NCI-H2196 treated with DMSO at 0.1 percent for 48 hours (cell line): ENCODE results near the gene RFTN1.

ENCODE experiments used
- DNase-seq: peaks from one replicate; lab custom pipeline; 2025; ENCODE audit not compliant: unreplicated experiment; lab: John Stamatoyannopoulos, UW

The RFTN1 gene, protein sequence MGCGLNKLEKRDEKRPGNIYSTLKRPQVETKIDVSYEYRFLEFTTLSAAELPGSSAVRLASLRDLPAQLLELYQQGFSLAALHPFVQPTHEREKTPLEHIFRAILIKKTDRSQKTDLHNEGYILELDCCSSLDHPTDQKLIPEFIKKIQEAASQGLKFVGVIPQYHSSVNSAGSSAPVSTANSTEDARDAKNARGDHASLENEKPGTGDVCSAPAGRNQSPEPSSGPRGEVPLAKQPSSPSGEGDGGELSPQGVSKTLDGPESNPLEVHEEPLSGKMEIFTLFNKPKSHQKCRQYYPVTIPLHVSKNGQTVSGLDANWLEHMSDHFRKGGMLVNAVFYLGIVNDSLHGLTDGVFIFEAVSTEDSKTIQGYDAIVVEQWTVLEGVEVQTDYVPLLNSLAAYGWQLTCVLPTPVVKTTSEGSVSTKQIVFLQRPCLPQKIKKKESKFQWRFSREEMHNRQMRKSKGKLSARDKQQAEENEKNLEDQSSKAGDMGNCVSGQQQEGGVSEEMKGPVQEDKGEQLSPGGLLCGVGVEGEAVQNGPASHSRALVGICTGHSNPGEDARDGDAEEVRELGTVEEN

GRCh38 chr3:16513141-16514020 is at the start of gene RFTN1:
Gene RFTN1 (minus strand): TSS chr3:16513699. CDS start chr3:16493869, 19,830 bp downstream.
- no peak for DNase-seq

GRCh38 chr3:16559653-16560365 is 46.3 kb upstream of the RFTN1 start:
- no peak for DNase-seq

DNA sequence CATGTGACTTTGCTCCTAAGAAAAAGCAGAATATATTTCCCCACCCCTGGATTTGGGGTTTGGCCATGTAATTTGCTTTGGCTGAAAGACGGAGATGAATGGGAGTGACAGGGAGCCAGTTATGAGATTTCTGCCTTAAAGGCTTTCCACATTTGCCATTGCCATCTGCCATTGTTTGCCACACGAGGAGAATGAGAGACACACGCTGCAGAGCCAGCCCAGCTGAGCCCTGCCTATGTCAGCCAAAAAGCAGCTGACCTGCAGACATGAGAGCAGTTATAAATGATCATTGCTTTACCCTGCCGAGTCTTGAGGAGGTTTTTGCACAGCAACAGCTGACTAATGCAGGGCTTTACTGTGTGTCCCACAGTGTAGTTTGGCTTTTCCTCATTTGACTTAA is 40.6 kb upstream of the RFTN1 start:
- no peak for DNase-seq

DNA sequence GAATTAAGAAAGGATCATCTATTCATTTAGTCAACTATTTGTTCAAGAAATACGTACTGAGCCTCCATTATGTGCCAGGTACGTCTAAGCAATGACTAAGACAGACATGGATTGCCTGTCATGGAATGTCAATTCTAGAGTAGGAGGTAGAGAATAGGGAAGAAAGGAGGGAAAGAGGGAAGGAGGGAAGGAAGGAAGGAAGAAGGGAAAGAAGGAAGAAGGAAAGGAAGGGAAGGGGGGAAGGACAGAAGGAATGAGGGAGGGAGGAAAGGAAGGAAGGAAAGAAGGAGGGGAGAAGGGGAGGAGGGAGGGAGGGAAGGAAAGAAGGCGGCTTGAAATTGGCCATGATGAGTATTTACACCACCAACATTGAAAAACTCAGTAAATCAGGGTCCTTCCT is 39.3 kb upstream of the RFTN1 start:
- no peak for DNase-seq

GRCh38 chr3:16551342-16551976 is 38.0 kb upstream of the RFTN1 start:
- no peak for DNase-seq

GRCh38 chr3:16550676-16551341 is 37.3 kb upstream of the RFTN1 start:
- DNase-seq: peak; percentile 2

GRCh38 chr3:16550305-16550675 is 36.8 kb upstream of the RFTN1 start:
- no peak for DNase-seq

DNA sequence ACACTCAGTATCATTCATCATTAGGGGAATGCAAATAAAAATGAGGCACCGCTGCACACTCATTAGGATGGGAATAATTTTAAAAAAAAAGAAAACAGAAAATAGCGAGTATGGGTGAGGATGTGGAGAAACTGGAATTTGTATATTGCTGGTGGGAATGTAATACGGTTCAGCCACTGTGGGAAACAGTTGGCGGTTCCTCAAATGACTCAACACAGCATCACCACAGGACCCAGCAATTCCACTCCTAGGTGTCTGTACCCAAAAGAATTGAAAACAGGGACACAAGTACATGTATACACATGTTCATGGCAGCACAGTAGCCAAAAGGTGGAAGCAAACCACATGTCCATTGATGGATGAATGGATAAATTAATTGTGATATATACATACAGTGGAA is 35.2 kb upstream of the RFTN1 start:
- DNase-seq: no peak

DNA sequence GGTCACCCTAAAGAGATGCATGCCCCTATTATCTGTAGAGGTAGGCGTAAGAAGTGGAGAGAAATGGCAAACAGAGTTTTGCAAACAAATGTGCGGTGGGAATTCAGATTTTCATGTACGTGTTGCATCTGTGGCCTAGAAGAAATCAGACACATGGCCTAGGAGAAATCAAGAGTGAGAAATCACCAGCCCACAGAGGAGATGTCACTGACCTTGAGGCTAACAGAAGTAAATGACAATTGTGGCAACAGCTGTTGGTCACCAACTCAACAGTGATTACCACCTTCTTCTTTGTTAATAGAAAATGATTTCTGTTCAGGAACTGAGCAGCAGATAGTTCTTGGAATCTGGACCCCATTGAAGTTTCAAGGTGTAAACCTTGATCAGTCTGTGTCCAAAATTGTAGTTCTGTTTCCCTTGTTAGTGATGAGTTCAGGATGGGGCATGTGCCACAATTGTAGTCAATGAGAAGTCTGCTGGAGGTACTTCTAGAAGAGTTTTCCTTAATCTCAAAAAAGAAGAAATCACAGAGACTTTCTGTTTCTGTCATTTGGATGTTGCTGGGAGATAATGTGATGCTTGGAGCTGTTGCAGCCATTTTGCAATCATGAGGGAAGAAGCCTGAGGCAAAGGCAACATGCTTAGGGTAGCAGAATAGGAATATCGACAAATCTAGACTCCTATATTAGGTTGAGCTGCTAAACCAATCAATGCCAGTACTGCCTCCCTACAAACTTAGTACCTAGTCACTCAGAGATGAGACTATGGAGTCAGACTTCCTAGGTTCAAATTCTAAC is 34.3 kb upstream of the RFTN1 start:
- DNase-seq: no peak

DNA sequence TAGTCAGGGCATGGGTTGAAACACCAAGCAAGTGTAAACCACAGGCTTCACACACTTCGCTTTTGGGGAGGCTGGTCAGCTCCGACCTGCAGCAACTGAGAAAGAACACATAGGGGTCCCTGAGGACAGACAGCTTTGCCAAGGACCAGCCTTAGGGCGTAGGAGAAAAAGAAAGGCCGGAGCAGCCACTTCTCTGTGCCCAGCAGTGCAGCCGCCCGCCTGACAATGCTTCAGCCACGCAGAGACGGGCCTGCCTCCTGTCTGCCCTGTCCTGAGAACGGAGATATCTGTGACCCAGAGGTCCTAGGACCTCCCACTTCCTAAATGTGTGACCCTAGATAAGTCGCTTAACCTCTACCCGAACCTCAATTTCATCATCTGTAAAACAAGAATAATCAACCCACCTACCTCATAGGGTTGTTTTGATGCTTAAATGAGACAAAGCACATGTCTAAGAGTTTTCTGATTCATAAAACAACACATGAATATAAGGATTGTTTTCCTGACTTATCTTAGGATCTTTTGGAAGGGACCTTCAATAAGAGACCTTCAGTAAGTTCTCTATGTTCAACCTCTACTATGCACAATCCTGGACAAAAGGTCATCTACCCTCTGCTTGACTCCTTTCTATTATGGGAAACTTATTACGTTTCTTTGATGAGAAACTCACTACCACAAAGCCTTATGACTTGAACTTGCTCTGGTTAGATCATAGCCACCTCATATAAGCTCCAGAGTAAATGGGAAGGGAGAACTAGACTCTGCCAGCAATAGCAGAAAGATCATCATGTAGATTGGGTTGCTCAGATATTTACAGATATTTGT is 32.9 kb upstream of the RFTN1 start:
- no peak for DNase-seq

GRCh38 chr3:16545413-16546185 is 32.1 kb upstream of the RFTN1 start:
- DNase-seq: no peak

GRCh38 chr3:16543242-16543864 is 29.9 kb upstream of the RFTN1 start:
- no peak for DNase-seq

GRCh38 chr3:16538507-16538906 is 25.0 kb upstream of the RFTN1 start:
- DNase-seq: no peak

DNA sequence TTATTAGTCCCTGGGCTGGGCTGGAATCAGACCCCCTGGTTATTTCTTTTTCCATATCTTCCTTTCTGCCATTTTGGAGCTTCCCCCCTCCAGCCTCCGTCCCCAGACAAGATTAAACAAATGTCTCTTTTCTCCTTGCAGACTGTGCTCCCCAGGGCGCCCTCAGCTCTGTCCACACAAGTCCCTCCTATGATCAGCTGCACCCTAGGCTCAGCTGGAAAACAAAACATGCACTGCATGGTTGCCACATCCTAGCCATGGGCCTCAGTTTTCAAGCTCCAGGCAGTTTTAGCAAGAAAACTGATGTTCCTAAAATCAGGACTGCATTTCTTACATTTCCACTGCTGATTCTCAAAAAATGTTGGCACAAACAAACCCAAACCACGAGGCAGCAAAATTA is 23.5 kb upstream of the RFTN1 start:
- DNase-seq: no peak

DNA sequence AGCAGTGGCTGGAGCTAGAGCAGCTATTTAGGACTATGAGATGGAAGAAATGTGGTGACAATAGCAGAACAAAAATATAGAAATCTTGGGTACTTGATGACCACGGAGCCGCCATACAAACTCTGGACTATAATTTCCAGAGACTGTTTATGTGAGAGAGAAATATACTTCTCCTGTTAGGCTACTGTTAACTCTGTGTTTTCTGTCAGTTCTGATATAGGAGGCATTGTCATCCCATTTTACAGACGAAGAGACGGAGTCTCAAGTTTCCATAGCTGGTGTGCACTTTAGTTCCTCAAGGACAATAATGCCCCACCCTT is 22.8 kb upstream of the RFTN1 start:
- DNase-seq: no peak

DNA sequence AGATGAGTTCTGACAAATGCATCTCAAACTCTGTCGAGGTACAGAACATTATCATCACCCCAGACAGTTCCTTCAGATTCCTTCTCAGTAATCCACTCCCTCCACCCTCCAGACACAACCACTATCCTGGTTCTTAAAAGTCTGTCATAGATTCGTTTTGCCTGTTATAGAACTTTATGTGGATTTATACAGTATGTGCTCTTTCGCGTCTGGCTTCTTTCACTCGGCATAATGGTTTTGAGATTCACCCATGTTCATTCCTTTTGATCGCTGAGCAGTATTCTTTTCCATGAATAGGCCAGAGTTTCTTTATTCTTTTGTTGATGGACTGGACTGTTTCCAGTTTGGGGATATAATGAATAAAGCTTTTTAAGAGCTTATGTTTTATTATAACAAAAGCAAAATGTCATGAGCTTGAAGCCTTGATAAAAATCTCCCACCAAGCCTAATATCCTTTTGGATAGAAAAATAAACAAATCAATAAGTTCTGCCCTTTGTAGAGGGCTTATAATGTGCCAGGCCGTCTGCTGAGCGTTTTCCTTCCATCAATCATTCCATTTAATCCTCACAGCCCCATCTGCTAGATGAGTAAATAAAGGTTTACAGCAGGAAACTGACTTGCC is 21.3 kb upstream of the RFTN1 start:
- DNase-seq: no peak

DNA sequence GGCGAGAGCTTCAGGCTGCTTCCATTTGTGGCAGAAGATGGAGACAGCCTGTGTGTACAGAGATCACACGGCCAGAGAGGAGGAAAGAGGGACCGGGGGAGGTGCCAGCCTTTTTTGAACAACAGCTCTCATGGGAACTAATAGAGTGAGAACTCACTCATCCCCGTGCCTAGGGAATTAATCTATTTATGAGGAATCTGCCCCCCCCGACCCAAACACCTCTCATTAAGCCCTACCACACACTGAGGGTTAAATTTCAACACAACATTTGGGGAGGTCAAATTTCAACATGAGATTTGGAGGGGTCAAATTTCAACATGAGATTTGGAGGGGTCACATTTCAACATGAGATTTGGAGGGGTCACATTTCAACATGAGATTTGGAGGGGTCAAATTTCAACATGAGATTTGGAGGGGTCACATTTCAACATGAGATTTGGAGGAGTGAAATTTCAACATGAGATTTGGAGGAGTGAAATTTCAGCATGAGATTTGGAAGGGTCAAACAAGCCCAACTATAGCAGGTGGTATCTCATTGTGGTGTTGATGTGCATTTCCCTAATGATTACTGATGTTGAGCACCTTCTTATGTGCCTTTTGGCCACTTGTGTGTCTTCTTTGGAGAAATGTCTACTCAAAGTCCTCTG is 20.6 kb upstream of the RFTN1 start:
- no peak for DNase-seq
